Amniotic epithelial cell (primary cell): ENCODE measurements around the gene PDIA2.
"Not testable (repeated sequence)": the region's sequence is repeated elsewhere in the genome, so short reads cannot be mapped to it uniquely, and the experiment has no call there.

ENCODE experiments used
- DNase-seq: peaks from one replicate; pipeline ENCODE4 v3.0.0-alpha.2; 2010; ENCODE audit warnings: low read depth

Gene PDIA2, protein sequence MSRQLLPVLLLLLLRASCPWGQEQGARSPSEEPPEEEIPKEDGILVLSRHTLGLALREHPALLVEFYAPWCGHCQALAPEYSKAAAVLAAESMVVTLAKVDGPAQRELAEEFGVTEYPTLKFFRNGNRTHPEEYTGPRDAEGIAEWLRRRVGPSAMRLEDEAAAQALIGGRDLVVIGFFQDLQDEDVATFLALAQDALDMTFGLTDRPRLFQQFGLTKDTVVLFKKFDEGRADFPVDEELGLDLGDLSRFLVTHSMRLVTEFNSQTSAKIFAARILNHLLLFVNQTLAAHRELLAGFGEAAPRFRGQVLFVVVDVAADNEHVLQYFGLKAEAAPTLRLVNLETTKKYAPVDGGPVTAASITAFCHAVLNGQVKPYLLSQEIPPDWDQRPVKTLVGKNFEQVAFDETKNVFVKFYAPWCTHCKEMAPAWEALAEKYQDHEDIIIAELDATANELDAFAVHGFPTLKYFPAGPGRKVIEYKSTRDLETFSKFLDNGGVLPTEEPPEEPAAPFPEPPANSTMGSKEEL

DNA sequence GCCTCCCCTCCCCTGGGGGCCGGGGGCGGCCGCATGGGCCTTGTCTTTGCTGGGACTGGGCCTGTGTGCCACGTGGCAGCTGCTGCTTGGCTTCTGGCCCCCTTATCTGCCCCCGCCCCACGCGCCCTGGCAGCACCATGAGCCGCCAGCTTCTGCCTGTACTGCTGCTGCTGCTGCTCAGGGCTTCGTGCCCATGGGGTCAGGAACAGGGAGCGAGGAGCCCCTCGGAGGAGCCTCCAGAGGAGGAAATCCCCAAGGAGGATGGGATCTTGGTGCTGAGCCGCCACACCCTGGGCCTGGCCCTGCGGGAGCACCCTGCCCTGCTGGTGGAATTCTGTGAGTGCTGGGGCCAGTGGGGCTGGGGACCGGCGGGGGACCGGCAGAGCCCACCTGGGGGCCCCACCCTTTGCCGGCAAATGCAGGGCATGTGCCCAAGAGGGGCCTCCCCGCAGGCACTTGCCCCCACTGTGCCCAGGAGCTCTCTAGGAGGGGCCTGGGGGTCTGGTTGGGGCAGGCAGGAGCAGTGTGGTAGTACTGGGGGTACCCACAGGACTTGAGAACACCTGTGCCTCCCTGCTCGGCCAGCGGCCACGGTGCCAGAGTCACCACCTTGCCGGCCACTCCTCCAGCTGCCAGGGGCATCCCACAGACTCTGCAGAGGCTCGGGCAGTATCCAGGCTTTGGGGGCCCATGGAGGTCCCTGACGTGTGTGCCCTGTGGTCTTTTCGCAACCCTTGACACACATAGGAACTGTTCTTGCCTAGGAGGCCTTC is at the start of gene PDIA2:
TSS of gene PDIA2 (plus strand) at position 132 of the 773 bp plus-strand sequence. CDS start at position 138, 6 bp downstream.
- peak; percentile 7 for DNase-seq

DNA sequence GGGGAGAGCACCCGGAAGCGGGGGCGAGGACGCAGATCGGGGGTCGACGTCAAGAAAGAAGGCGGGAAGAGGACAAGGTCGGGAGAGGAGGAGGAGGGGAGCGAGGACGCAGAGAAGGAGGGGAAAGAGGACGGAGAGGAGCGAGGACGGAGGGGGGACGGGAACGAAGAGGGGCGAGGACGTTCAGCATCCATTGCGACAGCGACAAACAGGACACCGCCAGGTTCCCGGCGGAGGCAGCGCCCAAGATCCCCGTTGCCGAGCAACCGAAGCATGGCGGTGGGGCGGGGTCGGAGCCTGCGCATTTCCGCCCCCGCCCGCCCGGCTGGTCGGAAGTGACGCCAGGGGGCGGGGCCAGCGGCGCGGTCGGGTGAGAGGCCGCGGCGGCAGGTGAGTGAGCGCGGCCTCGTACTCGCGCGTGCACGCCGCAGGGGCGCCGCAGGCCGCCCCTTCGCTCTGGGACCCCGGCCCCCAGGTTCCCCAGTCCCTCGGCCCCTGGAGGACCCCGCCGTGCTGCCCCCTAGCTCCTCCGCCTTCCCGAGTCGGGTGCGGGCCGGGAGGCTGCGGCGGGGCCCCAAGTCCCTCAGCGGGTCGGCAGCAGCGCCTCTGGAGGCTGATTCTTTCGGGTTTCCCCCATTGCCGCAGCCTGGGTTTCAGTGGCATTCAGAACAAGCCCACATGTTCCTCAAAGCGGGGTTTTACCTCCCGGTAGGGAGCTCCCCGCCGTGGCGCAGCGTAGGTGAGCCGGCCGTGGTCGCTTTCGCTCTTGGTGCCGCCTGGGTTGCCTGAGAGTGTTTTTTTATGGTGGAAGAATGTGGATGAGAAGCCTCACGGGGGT is 48.3 kb upstream of the PDIA2 start, which contains the start of gene FAM234A:
TSS of gene FAM234A (plus strand) at position 354 of the 838 bp plus-strand sequence. CDS start 19,593 bp downstream, outside the sequence.
- peak; percentile 80 for DNase-seq

DNA sequence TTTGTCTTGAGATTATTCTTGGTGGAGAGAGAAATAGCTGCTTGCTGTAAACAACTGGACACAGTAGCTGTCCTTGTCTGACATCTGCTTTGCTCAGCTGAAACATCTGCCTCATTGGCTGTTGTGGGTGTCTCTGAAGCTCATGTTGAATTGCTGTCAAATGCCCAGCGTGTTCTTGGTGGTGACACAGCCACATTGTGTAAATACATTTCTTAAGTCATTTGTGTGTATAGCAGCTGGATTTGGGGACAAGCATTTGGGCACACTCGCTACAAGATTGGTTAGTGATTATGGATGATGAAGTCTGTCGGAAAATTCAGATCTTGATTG is 43.1 kb upstream of the PDIA2 start:
- DNase-seq, result no peak

DNA sequence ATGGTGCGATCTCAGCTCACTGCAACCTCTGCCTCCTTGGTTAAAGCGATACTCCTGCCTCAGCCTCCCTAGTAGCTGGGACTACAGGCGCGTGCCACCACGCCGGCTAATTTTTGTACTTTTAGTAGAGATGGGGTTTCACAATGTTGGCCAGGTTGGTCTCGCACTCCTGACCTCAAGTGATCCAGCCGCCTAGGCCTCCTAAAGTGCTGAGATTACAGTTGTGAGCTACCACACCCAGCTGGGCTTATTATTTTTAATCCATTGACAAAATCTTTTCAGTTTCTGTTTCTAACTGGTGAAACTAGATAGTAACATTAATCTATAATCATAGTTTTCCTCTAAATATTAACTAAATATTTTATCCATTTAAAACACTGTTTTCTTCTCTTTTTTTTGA is 42.4 kb upstream of the PDIA2 start:
- DNase-seq, result no peak

DNA sequence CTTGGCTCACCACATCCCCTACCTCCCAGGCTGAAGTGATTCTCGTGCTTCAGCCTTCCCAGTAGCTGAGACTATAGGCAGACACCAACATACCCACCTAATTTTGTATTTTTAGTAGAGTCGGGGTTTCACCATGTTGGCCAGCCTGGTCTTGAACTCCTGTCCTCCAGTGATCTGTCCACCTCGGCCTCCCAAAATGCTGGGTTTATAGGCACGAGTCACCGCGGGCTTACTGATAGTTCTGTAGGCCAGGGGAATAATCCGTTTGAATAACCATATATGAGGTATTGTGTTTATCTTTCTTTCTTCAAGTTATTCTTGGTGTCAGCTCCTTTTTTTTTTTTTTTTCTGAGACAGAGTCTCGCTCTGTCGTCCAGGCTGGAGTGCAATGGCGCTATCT is 40.7 kb upstream of the PDIA2 start:
- DNase-seq, result no peak

- no peak for DNase-seq
Measured at GRCh38 chr16:243348-243747, 39.6 kb upstream of the PDIA2 start.

GRCh38 chr16:245105-245504 is 37.9 kb upstream of the PDIA2 start:
- no peak for DNase-seq

GRCh38 chr16:247027-247426 is 35.9 kb upstream of the PDIA2 start:
- no peak for DNase-seq

- no peak for DNase-seq
Measured at GRCh38 chr16:249431-249830, 33.5 kb upstream of the PDIA2 start.

DNA sequence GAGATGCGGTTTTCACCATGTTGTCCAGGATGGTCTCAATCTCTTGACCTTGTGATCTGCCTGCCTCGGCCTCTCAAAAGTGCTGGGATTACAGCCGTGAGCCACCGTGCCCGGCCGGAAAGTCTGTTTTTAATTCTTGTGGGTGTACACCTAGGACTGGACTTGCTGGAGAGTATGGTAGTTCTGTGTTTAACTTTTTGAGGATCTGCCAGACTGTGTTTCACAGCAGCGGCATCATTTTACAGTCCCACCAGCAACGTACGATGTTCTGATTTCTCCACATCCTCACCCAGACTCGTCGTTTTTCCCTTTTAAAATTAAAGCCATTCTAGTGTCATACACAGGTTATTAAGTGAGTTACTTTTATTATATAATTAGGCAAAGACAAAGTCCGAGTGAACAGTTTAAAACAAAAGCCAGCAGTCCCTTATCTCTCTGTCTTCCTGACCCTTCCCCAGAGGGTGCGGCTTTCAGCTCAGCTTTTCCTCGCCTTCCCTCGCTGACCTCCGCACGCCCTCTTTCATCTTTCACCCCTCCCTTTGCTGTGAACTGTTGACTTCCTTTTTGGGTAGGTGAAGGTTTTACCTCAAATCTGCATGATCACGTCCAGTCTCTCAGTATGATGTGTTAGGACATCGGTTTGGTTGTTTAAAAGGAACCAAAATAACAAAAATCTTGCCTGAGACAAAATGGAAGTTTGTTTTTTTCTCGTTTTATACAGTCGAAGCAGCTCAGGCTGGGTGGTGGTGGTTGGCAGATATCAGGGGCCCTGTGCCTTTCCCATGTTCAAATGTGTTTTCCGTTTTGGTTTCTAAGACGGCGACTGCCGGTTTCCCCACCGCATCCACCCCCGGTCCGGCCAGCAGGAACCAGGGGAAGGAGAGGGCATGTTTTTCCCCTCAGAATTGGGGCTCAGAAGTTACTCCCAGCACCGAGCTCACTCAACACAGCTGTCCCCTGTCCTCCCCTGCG is 30.3 kb upstream of the PDIA2 start:
- DNase-seq, result no peak

GRCh38 chr16:253833-254232 is 29.1 kb upstream of the PDIA2 start:
- no peak for DNase-seq

- DNase-seq, result no peak
Measured at GRCh38 chr16:254461-254860, 28.5 kb upstream of the PDIA2 start.

DNA sequence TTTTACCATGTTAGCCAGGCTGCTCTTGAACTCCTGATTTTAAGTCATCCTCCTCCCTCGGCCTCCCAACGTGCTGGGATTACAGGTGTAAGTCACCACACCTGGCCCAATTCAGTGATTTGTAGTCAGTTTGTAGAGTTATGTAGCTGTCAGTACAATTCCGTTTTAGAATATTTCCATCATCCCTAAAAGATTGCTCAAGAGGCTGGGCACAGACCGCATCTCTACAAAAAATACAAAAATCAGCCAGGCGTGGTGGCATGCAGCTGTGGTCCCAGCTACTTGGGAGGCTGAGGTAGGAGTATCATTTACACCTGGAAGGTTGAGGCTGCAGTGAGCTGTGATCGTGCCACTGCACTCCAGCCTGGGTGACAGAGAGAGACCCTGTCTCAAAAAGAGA is 27.8 kb upstream of the PDIA2 start:
- DNase-seq, result no peak

DNA sequence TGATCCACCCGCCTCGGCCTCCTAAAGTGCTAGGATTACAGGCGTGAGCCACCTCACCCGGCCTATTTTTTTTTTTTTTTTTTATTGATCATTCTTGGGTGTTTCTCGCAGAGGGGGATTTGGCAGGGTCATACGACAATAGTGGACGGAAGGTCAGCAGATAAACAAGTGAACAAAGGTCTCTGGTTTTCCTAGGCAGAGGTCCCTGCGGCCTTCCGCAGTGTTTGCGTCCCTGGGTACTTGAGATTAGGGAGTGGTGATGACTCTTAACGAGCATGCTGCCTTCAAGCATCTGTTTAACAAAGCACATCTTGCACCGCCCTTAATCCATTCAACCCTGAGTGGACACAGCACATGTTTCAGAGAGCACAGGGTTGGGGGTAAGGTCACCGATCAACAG is 24.9 kb upstream of the PDIA2 start:
- DNase-seq, result not testable (repeated sequence)

GRCh38 chr16:259226-259625 is 23.7 kb upstream of the PDIA2 start:
- no peak for DNase-seq

- no peak for DNase-seq
Measured at GRCh38 chr16:259814-260253, 23.1 kb upstream of the PDIA2 start.

- no peak for DNase-seq
Measured at GRCh38 chr16:260326-260725, 22.6 kb upstream of the PDIA2 start.

GRCh38 chr16:261031-261691 is 21.8 kb upstream of the PDIA2 start:
- DNase-seq, result no peak

- DNase-seq, result no peak
Measured at GRCh38 chr16:262121-262745, 20.7 kb upstream of the PDIA2 start.
